ENCODE data around the gene DPP3.

DNA sequence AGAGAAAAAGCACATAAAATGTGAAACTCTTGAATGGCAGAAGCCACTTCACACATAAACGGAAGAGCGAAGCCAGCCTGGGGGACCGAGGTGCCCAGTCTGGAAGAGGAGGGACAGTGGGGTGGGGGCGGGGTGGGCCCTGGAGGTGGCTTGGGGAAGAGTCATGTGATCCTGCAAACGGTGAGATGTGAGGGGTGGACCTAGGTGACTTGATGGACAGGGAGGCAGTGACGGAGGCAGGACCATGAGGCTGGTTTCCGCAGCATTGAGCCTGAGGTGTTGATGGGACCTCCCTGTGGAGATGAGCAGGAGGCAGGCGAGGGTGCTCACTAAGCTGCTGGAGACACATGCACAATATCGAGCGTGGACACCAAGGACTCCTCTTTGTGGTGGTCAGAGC is 48.8 kb downstream of the DPP3 start:
- TF ChIP-seq CTCF (IDR thresholded peaks at IDR 0.05) (no peak), POLR2A (IDR thresholded peaks at IDR 0.05) (no peak)

Data from adrenal gland (tissue), 5 donors.